NCI-H1092 treated with DMSO at 0.1 percent for 48 hours (cell line): ENCODE results near the gene C16orf74.

Source experiments
- DNase-seq: peaks from one replicate; lab custom pipeline; 2025; lab: John Stamatoyannopoulos, UW

C16orf74 gene

DNA sequence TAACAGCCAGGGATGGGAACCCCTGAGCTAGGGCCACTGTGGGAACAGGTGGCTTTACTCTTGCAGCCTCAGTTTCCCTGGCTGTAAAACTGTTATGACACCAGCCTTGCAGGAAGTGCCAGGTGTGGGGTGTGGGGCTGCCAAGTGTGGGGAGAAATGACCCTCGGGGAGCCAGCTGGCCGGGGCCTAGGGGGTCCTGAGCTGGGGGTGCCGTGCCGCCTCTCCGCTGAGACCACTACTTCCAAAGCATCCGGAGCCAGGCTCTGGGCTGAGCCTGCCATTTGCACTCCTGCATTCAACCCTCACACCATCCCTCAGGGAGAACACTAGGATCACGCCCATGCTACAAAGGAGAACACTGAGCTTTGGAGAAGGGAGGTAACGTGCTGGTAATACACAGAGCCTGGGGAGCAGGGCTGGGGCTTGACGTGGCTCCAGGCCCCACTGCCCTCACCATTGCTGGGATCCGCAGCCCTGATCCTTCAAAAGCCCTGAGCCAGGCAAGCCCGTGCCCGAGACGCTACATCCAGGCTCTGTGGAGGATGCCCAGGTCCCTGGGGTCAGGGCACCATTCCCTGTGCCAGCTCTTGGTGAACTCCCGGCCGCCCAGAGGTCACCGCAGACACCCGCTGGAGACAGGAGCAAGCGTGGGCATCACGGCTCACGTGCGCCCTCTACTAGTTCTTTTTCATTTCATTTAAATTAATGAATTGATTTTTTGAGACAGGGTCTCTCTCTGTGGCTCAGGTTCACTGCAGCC is 33.3 kb downstream of the C16orf74 start:
- peak; percentile 77 for DNase-seq

DNA sequence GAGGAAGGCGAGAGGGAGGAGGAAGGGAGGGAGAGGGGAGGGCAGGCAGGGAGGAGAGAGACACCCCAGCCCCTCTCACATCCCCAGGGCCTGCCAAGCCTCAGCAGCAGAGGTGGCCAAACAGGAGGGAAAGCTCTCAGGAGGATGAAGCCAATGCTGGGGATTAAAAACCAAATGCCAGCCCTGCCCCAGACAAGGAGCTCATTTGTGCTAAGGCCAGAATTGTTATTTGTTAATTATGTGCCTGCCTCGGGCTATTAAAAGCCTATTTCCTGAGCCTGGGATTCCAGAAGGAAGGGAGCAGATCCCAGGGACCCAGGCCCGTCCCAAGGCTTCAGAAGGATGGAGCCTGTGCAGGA is 34.2 kb downstream of the C16orf74 start:
- peak; percentile 53 for DNase-seq

- DNase-seq, result no peak
Observed at GRCh38 chr16:85716022-85716679, 34.7 kb downstream of the C16orf74 start.

GRCh38 chr16:85715169-85716021 is 35.5 kb downstream of the C16orf74 start:
- DNase-seq, result peak; percentile 95

- no peak for DNase-seq
Observed at GRCh38 chr16:85712801-85713200, 38.1 kb downstream of the C16orf74 start.

DNA sequence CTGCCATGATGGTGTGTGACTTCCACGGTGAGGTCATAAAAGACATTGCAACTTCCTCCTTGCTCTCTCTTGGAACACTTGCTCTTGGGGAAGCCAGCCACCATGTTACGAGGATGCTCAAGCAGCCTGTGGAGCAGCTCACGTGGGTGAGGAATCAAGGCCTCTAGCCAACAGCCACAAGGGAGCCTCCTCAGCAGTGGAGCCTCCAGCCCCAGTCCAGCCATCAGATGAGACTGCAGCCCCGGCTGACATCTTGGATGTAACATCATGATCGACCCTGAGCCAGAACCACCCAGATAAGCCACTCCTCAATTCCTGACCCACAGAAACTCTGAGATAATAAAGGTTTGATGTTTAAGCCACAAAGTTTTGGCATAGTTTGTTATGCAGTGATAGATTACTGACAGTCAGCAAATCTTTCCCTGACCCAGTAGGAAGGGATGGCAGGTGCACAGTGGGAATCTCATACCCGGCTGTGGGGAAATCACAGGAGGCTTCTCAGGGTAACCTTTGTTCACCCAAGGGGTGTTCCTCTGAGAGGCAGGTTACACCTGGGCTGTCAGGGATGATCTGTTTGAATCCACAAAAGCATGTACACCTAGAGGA is 38.8 kb downstream of the C16orf74 start:
- no peak for DNase-seq

DNA sequence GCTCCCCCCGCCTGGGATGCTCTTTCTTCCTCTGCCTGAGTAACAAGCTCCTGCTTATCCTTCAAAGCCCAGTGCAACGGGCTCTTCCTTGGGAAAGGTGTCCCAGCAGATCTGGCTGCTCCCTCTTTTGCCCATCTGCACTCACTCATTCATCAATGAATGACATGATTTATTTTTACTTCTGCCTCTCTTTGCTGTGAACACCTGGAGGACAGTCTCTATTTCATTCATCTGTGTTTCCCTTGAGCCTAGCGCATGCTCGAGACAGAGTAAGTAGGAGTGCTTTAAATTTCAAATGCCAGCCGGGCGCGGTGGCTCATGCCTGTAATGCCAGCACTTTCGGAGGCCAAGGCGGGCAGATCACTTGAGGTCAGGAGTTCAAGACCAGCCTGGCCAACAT is 40.2 kb downstream of the C16orf74 start:
- DNase-seq, result peak; percentile 37

DNA sequence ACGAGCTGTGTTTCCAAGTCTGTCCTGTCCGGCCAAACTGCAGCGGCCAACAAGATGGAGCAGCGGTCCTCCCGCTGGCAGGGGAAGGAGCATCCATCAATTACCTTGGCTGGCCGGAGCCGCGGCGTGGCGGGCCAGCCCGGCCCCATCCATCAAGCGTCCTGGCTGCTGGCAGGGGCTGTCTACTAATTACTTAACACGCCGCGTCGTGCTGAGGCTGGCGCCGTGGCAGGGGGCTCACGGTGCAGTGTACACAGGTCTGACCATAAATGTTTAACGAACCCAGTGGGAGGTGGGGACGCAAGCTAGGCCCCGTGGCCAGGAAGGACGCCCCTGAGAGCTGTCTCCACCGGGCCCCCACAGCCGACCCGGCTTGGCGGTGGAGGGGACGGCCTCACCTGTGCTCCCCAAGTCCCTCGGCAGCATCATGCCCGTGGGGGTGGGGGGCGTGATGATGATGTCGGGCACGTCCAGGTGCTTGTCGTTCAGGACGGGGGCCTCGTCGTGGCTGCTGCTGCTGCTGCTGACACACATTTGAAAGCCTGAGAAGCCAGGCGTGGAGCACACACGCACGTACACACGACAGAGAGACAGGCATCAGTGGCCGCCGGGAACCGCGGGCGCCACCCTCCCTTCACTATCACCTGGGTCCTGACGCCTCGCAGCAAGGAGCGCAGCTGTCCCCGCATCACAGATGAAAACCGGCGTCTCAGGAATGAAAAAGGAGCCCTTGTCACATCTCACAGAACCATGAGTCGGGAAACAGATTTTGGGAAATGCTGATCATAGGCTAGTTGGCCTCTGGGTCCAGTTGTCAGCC is 40.9 kb downstream of the C16orf74 start:
- peak; percentile 41 for DNase-seq

DNA sequence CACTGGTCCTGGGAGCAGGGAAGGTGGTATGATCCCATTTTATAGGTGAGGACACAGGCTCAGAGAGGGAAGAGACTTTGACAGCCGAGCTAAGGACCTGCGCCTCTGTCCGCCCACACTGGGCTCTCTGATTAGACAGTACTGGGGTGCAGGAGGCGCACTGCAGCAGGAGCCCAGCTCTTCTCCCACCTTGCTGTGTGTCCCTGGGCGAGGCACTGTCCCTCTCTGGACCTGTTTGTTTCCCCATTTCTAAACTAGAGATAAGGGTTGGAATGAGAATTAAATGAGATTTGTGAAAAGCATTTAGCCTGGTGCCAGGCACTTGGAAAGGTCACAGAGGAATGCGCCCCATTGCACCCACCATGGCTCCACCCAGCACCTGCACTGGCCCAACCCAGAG is 42.6 kb downstream of the C16orf74 start:
- DNase-seq, result no peak

DNA sequence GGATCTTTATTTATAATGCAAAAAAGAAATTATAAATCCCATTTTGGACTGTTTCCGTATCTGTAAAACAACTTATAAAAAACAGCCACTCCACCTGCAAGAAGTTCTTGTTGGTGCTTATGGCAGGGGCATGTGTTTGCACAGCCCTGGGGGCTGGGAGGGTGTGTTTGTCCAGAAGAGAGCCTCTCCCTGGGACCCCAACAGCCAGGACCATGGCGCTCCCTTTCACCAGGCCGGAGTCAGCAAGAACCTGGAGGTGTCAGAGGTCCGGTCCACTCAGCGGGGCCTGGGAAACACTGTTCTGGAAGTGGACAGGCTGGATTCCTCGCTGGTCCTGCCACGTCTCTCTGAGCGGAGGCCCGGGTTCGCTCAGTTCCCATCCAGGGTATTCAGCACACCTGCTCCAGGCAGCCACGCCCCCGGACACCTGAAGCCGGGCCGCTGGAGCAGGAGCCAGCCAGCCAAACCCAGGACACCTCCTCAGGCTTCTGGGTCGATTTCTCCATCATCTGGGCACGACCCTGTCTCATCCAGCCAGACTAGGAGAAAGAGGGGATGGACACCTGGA is 43.3 kb downstream of the C16orf74 start:
- DNase-seq, result no peak

DNA sequence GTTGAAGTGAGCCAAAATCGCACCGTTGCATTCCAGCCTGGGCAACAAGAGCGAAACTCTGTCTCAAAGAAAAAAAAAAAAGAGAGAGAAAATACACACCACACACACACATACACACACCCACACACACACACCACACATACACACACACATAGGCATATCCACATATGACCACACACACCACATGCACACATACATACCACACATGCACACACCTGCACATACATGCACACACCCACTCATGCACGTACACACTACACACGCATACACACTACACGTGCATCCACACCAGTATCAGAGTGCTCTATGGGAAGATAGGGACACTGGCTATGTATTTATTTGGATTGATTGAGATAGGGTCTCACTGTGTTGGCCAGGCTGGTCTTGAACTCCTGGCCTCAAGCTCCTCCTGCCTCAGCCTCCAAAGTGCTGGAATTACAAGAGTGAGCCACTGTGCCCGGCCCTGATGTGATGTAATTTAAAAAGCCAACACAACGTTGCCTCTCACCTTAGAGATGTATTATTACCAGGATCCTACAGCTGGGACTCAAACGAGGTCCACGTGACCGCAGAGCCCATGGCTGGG is 44.4 kb downstream of the C16orf74 start:
- no peak for DNase-seq

GRCh38 chr16:85704900-85705846 is 45.7 kb downstream of the C16orf74 start:
- no peak for DNase-seq

- DNase-seq, result no peak
Observed at GRCh38 chr16:85704011-85704410, 46.9 kb downstream of the C16orf74 start.

DNA sequence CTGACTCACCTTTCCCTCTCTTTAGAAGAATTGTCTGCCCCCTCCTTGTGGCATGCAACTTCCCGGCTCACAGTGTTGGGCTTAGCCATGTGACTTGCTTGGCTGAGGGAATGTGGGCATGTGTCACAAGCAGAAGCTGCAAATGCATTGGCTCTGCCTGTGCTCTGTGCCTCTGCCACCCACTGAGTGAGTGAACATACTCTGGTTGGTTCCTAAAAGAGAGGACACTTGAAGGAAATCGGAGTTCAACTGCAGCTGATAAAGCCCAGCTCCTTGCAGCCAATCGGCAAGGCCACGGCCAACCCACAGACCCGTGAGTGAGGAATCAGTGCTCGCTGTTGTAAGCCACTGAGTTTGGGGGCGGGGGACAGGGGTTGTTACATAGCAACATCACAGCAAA is 51.3 kb downstream of the C16orf74 start:
- DNase-seq, result no peak

GRCh38 chr16:85698935-85699558 is 51.8 kb downstream of the C16orf74 start:
- no peak for DNase-seq

DNA sequence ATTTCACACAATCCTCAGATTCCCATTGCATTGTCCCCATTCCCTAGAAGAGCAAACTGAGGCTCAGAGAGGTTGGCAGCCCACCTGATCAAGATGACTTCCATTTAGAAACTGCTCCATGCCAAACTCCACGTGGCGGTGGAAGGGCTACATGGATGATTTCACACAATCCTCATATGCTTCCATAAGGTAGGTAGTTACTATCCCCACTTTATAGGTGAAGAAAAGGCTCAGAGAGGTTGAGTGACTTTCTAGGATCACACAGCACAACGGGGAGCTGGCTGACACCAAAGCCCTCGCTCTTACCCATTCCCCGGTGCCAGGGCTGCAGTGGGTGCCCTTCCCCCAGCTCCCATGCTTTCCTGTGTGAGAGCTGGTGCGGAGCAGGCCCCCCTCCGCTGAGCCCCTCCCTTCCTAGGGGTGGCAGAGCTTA is 52.4 kb downstream of the C16orf74 start:
- DNase-seq, result no peak

DNA sequence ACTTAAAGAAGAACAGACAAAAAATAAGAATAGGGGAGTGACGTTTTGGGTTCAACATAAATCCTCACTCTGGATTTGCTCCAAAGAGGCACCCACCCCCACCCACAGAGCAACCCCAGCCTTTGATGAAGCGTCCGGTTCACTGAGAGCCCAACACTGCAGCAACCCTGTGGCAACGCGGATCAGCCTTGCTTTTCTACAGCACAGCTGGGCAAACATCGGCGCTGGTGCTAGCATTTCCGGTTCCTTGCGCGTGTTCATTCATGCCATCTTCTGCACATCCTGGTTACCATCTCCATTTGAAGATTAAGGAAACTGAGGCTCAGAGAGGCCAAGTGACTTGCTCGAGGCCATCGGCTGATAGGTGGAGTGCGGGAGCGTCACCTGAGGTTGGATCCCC is 53.5 kb downstream of the C16orf74 start:
- DNase-seq, result peak; percentile 68

GRCh38 chr16:85696781-85697180 is 54.1 kb downstream of the C16orf74 start:
- no peak for DNase-seq
